Activated T-helper 17 cell treated with anti-CD3 and anti-CD28 coated beads, Interleukin-2, amount 50 U/mL, for 72 hours (primary cell): Measurements from ENCODE around the gene NGF. TPM values are rescaled to one million over a fixed set of nuclear protein-coding genes. Genes with fewer than 3 reads are reported as not detected.

Experiments used
- ATAC-seq: fragments of 150-1000 bp; cut with Tn5 transposase; replicated peaks from 2 replicates; pipeline ENCODE4 v1.10.0; 2021; ENCODE audit warnings: mild to moderate bottlenecking, moderate library complexity
- H3K27ac Mint-ChIP-seq: one replicate; pipeline ENCODE4 v1.8.0; 2022; ENCODE audit warnings: mixed read lengths
- H3K27me3 Mint-ChIP-seq: one replicate; pipeline ENCODE4 v1.8.0; 2022; ENCODE audit warnings: mixed read lengths
- H3K36me3 Mint-ChIP-seq: one replicate; pipeline ENCODE4 v1.8.0; 2022; ENCODE audit warnings: low read depth, mild to moderate bottlenecking, mixed read lengths
- H3K4me1 Mint-ChIP-seq: one replicate; pipeline ENCODE4 v1.8.0; 2022; ENCODE audit warnings: mixed read lengths
- H3K4me3 Mint-ChIP-seq: one replicate; pipeline ENCODE4 v1.8.0; 2022; ENCODE audit warnings: mild to moderate bottlenecking, mixed read lengths
- H3K9me3 Mint-ChIP-seq: one replicate; pipeline ENCODE4 v1.8.0; 2022; ENCODE audit warnings: mixed read lengths
- total RNA-seq, 2 donors: library from RNA; stranded (reverse); gene quantifications; one replicate each; pipeline ENCODE4 v1.2.3, GENCODE V29; 2022

The NGF gene
- total RNA-seq, 2 donors from 2014 or later = not detected

GRCh38 chr1:115308969-115309368 lies 29.1 kb downstream of the NGF start:
- ATAC-seq = no peak
- H3K9me3 Mint-ChIP-seq = no peaks in the 10 kb centered on the region
- H3K27me3 Mint-ChIP-seq = peaks cover 17% of the 10 kb centered on the region
- no peak overlapping the region for H3K4me3 Mint-ChIP-seq
- no peaks in the 10 kb centered on the region for H3K36me3 Mint-ChIP-seq
- H3K27ac Mint-ChIP-seq = no peak overlapping the region
- H3K4me1 Mint-ChIP-seq = no peaks in the 10 kb centered on the region

GRCh38 chr1:115307661-115308060 lies 30.4 kb downstream of the NGF start:
- H3K36me3 Mint-ChIP-seq = no peaks in the 10 kb centered on the region
- H3K9me3 Mint-ChIP-seq = peaks cover 5% of the 10 kb centered on the region
- H3K27ac Mint-ChIP-seq = no peak overlapping the region
- H3K27me3 Mint-ChIP-seq = peaks cover 23% of the 10 kb centered on the region
- ATAC-seq = no peak
- H3K4me3 Mint-ChIP-seq = no peak overlapping the region
- H3K4me1 Mint-ChIP-seq = no peaks in the 10 kb centered on the region

GRCh38 chr1:115306146-115306545 lies 31.9 kb downstream of the NGF start:
- no peaks in the 10 kb centered on the region for H3K36me3 Mint-ChIP-seq
- H3K27ac Mint-ChIP-seq = no peak overlapping the region
- peaks cover 25% of the 10 kb centered on the region for H3K27me3 Mint-ChIP-seq
- H3K9me3 Mint-ChIP-seq = peaks cover 5% of the 10 kb centered on the region
- no peaks in the 10 kb centered on the region for H3K4me1 Mint-ChIP-seq
- ATAC-seq = no peak
- no peak overlapping the region for H3K4me3 Mint-ChIP-seq

- ATAC-seq = no peak
- Mint-ChIP-seq H3K4me1 (no peaks in the 10 kb centered on the region), H3K36me3 (no peaks in the 10 kb centered on the region), H3K9me3 (peaks cover 5% of the 10 kb centered on the region), H3K27me3 (peaks cover 28% of the 10 kb centered on the region), H3K27ac (no peak overlapping the region), H3K4me3 (no peak overlapping the region)
Measured at GRCh38 chr1:115303364-115303763, 34.7 kb downstream of the NGF start.

- Mint-ChIP-seq H3K36me3 (no peaks in the 10 kb centered on the region), H3K9me3 (peaks cover 5% of the 10 kb centered on the region), H3K27ac (no peak overlapping the region), H3K4me1 (no peaks in the 10 kb centered on the region), H3K27me3 (peaks cover 33% of the 10 kb centered on the region), H3K4me3 (no peak overlapping the region)
- ATAC-seq = no peak
Measured at GRCh38 chr1:115302390-115302961, 35.6 kb downstream of the NGF start.

- H3K27me3 Mint-ChIP-seq = peaks cover 28% of the 10 kb centered on the region
- H3K9me3 Mint-ChIP-seq = peaks cover 5% of the 10 kb centered on the region
- H3K36me3 Mint-ChIP-seq = no peaks in the 10 kb centered on the region
- no peak overlapping the region for H3K27ac Mint-ChIP-seq
- ATAC-seq = no peak
- no peak overlapping the region for H3K4me3 Mint-ChIP-seq
- H3K4me1 Mint-ChIP-seq = no peaks in the 10 kb centered on the region
Measured at GRCh38 chr1:115301438-115302020, 36.5 kb downstream of the NGF start.

GRCh38 chr1:115300087-115300876 lies 37.8 kb downstream of the NGF start:
- no peak overlapping the region for H3K27ac Mint-ChIP-seq
- no peaks in the 10 kb centered on the region for H3K36me3 Mint-ChIP-seq
- H3K27me3 Mint-ChIP-seq = peaks cover 29% of the 10 kb centered on the region
- no peak overlapping the region for H3K4me3 Mint-ChIP-seq
- ATAC-seq = no peak
- H3K9me3 Mint-ChIP-seq = peaks cover 5% of the 10 kb centered on the region
- H3K4me1 Mint-ChIP-seq = no peaks in the 10 kb centered on the region

GRCh38 chr1:115299266-115299665 lies 38.8 kb downstream of the NGF start:
- Mint-ChIP-seq H3K4me1 (no peaks in the 10 kb centered on the region), H3K9me3 (peaks cover 5% of the 10 kb centered on the region), H3K27ac (no peak overlapping the region), H3K4me3 (no peak overlapping the region), H3K36me3 (no peaks in the 10 kb centered on the region), H3K27me3 (peaks cover 38% of the 10 kb centered on the region)
- no peak for ATAC-seq

- H3K4me1 Mint-ChIP-seq = no peaks in the 10 kb centered on the region
- H3K9me3 Mint-ChIP-seq = no peaks in the 10 kb centered on the region
- no peak overlapping the region for H3K4me3 Mint-ChIP-seq
- no peaks in the 10 kb centered on the region for H3K36me3 Mint-ChIP-seq
- H3K27ac Mint-ChIP-seq = no peak overlapping the region
- H3K27me3 Mint-ChIP-seq = peaks cover 31% of the 10 kb centered on the region
- peak; percentile 82 for ATAC-seq
Measured at GRCh38 chr1:115296981-115297380, 41.1 kb downstream of the NGF start.

- H3K4me3 Mint-ChIP-seq = no peak overlapping the region
- peaks cover 32% of the 10 kb centered on the region for H3K27me3 Mint-ChIP-seq
- H3K4me1 Mint-ChIP-seq = no peaks in the 10 kb centered on the region
- no peak for ATAC-seq
- H3K27ac Mint-ChIP-seq = no peak overlapping the region
- H3K9me3 Mint-ChIP-seq = no peaks in the 10 kb centered on the region
- H3K36me3 Mint-ChIP-seq = no peaks in the 10 kb centered on the region
Measured at GRCh38 chr1:115295904-115296696, 41.9 kb downstream of the NGF start.

GRCh38 chr1:115293899-115294298 lies 44.1 kb downstream of the NGF start:
- Mint-ChIP-seq H3K9me3 (no peaks in the 10 kb centered on the region), H3K27me3 (peaks cover 32% of the 10 kb centered on the region), H3K27ac (no peak overlapping the region), H3K4me1 (no peaks in the 10 kb centered on the region), H3K36me3 (no peaks in the 10 kb centered on the region), H3K4me3 (no peak overlapping the region)
- ATAC-seq = no peak

GRCh38 chr1:115293006-115293405 lies 45.0 kb downstream of the NGF start:
- Mint-ChIP-seq H3K36me3 (no peaks in the 10 kb centered on the region), H3K27ac (no peak overlapping the region), H3K27me3 (peaks cover 27% of the 10 kb centered on the region), H3K9me3 (no peaks in the 10 kb centered on the region), H3K4me3 (no peak overlapping the region), H3K4me1 (no peaks in the 10 kb centered on the region)
- no peak for ATAC-seq

- Mint-ChIP-seq H3K4me3 (no peak overlapping the region), H3K9me3 (no peaks in the 10 kb centered on the region), H3K36me3 (no peaks in the 10 kb centered on the region), H3K27me3 (peaks cover 28% of the 10 kb centered on the region), H3K4me1 (no peaks in the 10 kb centered on the region), H3K27ac (no peak overlapping the region)
- no peak for ATAC-seq
Measured at GRCh38 chr1:115291741-115292140, 46.3 kb downstream of the NGF start.

- peaks cover 24% of the 10 kb centered on the region for H3K27me3 Mint-ChIP-seq
- no peak overlapping the region for H3K4me3 Mint-ChIP-seq
- no peaks in the 10 kb centered on the region for H3K36me3 Mint-ChIP-seq
- peaks cover 4% of the 10 kb centered on the region for H3K4me1 Mint-ChIP-seq
- H3K27ac Mint-ChIP-seq = no peak overlapping the region
- ATAC-seq = no peak
- no peaks in the 10 kb centered on the region for H3K9me3 Mint-ChIP-seq
Measured at GRCh38 chr1:115289940-115290339, 48.1 kb downstream of the NGF start.
